GM12875 (cell line): ENCODE data around the gene SYT11.

Experiments used
- H3K4me3 ChIP-seq: one replicate; pipeline ENCODE4 v1.5.1; 2011; ENCODE audit warnings: low read depth, low read length, control low read depth
- CTCF ChIP-seq: IDR thresholded peaks from 2 replicates; pipeline ENCODE4 v1.5.1; 2011; ENCODE audit warnings: low read depth, mild to moderate bottlenecking, control low read depth, inconsistent platforms, low read length, moderate library complexity, borderline replicate concordance; ENCODE audit not compliant: insufficient read depth

The SYT11 gene

GRCh38 chr1:155861896-155862295, 2.5 kb downstream of the SYT11 start:
- H3K4me3 ChIP-seq: no peak overlapping the region
- no peak for TF ChIP-seq CTCF

GRCh38 chr1:155864393-155864792, 5.0 kb downstream of the SYT11 start:
- no peak overlapping the region for H3K4me3 ChIP-seq
- TF ChIP-seq CTCF: no peak

GRCh38 chr1:155867766-155868165, 8.4 kb downstream of the SYT11 start:
- no peak overlapping the region for H3K4me3 ChIP-seq
- no peak for TF ChIP-seq CTCF

GRCh38 chr1:155871390-155871789, 12.0 kb downstream of the SYT11 start:
- no peak for TF ChIP-seq CTCF
- H3K4me3 ChIP-seq: no peak overlapping the region

- no peak overlapping the region for H3K4me3 ChIP-seq
Observed at GRCh38 chr1:155872527-155872926, 13.2 kb downstream of the SYT11 start.

GRCh38 chr1:155873860-155874259, 14.5 kb downstream of the SYT11 start:
- H3K4me3 ChIP-seq: no peak overlapping the region
- no peak for TF ChIP-seq CTCF

More at GRCh38 chr1:155872527-155872926, 13.2 kb downstream of the SYT11 start:
- TF ChIP-seq CTCF: no peak

- no peak overlapping the region for H3K4me3 ChIP-seq
- no peak for TF ChIP-seq CTCF
Observed at GRCh38 chr1:155877945-155878344, 18.6 kb downstream of the SYT11 start.
